CD8-positive, alpha-beta memory T cell (primary cell): Measurements from ENCODE around the gene OR4K5. TPM values are rescaled to one million over a fixed set of nuclear protein-coding genes. Genes with fewer than 3 reads are reported as not detected.
A peak's percentile ranks its signal among the peaks of the same experiment; 100 is the strongest.

ENCODE experiments used
- CTCF ChIA-PET: fragments of 350-600 bp; sonication (Branson Sonifier 250); formaldehyde crosslinking; loops from one replicate; lab custom pipeline; 2021; ENCODE audit warnings: antibody characterized with exemption; lab: Charles Lee
- POLR2A ChIA-PET: fragments of 350-600 bp; sonication (Branson Sonifier 250); formaldehyde crosslinking; loops from one replicate; lab custom pipeline; 2021; ENCODE audit warnings: antibody characterized with exemption; lab: Charles Lee
- DNase-seq, 5 donors: peaks; one replicate each; pipeline versions ENCODE4 v3.0.0 to v3.0.0-alpha.2; 2020 to 2022; ENCODE audit warnings: mixed read lengths in 1 of 5
- H3K27ac ChIP-seq: one replicate; pipeline ENCODE4 v1.7.0; 2013; ENCODE audit warnings: low read depth, mild to moderate bottlenecking, low read length, moderate library complexity
- H3K27me3 ChIP-seq: 2 replicates; pipeline ENCODE4 v1.7.0; 2013; ENCODE audit warnings: low read length, mild to moderate bottlenecking; ENCODE audit not compliant: insufficient read depth, poor library complexity, severe bottlenecking
- H3K36me3 ChIP-seq: 2 replicates; pipeline ENCODE4 v1.7.0; 2013; ENCODE audit warnings: mild to moderate bottlenecking, low read length, moderate library complexity; ENCODE audit not compliant: insufficient read depth
- H3K4me1 ChIP-seq: 2 replicates; pipeline ENCODE4 v1.7.0; 2013; ENCODE audit warnings: mild to moderate bottlenecking, low read length, moderate library complexity; ENCODE audit not compliant: insufficient read depth
- H3K4me3 ChIP-seq: 2 replicates; pipeline ENCODE4 v1.7.0; 2013; ENCODE audit warnings: mild to moderate bottlenecking, low read length
- H3K9me3 ChIP-seq: 2 replicates; pipeline ENCODE4 v1.7.0; 2013; ENCODE audit warnings: mild to moderate bottlenecking, low read length
- H3K27ac Mint-ChIP-seq, 8 donors: one replicate each; pipeline ENCODE4 v1.8.0; 2020 to 2021; ENCODE audit warnings: mixed read lengths in 8 of 8, mild to moderate bottlenecking in 6 of 8, inconsistent platforms in 3 of 8, moderate library complexity in 3 of 8
- H3K27me3 Mint-ChIP-seq, 2 donors: one replicate each; pipeline ENCODE4 v1.8.0; 2020 to 2021; ENCODE audit warnings: mixed read lengths in 2 of 2, mild to moderate bottlenecking in 1 of 2, moderate library complexity in 1 of 2
- H3K36me3 Mint-ChIP-seq, 3 donors: one replicate each; pipeline ENCODE4 v1.8.0; 2020 to 2021; ENCODE audit warnings: mixed read lengths in 3 of 3, inconsistent platforms in 1 of 3, mild to moderate bottlenecking in 1 of 3
- H3K4me1 Mint-ChIP-seq, 3 donors: one replicate each; pipeline ENCODE4 v1.8.0; 2020 to 2021; ENCODE audit warnings: mixed read lengths in 3 of 3, inconsistent platforms in 1 of 3, mild to moderate bottlenecking in 1 of 3
- H3K4me3 Mint-ChIP-seq, 7 donors: one replicate each; pipeline ENCODE4 v1.8.0; 2020 to 2021; ENCODE audit warnings: mixed read lengths in 7 of 7, mild to moderate bottlenecking in 6 of 7, moderate library complexity in 4 of 7, inconsistent platforms in 2 of 7
- H3K9me3 Mint-ChIP-seq, 5 donors: one replicate each; pipeline ENCODE4 v1.8.0; 2020 to 2022; ENCODE audit warnings: mixed read lengths in 5 of 5, mild to moderate bottlenecking in 3 of 5, moderate library complexity in 2 of 5, inconsistent platforms in 1 of 5
- polyA plus RNA-seq: library from polyadenylated mRNA; unstranded; fragments of 300-500 nt; fragmentation: Illumina TruSeq; gene quantifications from one replicate; pipeline ENCODE4 v1.2.3, GENCODE V29; 2021
- total RNA-seq, 2 experiments: library from RNA; stranded (reverse); gene quantifications; one replicate each; pipeline ENCODE4 v1.2.3, GENCODE V29; 2021

The OR4K5 gene, protein sequence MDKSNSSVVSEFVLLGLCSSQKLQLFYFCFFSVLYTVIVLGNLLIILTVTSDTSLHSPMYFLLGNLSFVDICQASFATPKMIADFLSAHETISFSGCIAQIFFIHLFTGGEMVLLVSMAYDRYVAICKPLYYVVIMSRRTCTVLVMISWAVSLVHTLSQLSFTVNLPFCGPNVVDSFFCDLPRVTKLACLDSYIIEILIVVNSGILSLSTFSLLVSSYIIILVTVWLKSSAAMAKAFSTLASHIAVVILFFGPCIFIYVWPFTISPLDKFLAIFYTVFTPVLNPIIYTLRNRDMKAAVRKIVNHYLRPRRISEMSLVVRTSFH
- not detected for total RNA-seq
- polyA plus RNA-seq = not detected

DNA sequence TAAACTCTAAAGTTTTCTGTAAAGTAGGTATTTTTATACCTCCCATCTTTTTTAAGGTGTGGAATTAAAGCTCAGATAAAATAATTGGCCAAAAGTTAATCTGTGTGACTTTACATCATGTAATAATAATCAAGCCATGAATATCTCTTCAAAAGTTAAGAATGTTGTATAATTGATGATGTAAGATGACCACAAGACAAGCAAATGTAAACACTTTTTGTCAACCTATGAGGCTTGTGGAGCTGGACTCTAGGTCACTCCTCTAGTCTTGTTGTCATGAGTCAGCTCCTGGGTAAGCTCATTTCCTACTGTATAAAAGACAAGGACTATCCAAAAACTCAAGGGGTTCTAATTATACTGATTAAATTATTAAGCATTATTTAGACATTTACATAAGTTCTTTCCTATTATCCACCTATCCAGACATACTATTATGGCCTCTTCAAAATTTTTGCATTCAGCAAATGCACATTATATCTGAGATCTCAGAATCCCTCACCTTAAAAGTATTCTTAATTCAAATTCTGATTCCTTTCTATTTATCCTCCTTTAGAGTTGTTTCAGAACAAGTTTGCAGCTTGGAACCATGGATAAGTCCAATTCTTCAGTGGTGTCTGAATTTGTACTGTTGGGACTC, at the start of gene OR4K5:
OR4K5 (plus strand) TSS at position 587 of the 637 bp plus-strand sequence; CDS start at position 587, 0 bp downstream.
- Mint-ChIP-seq H3K9me3 (peaks cover 0 to 3% (median 2%) of the 10 kb centered on the region in 5 donors), H3K4me1 (no peaks in the 10 kb centered on the region), H3K27me3 (no peaks in the 10 kb centered on the region), H3K27ac (no peak within 1 kb of the TSS), H3K4me3 (no peak within 1 kb of the TSS), H3K36me3 (no peaks in the 10 kb centered on the region)
- POLR2A ChIA-PET = no interaction called here
- CTCF ChIA-PET = no interaction called here
- no peak for DNase-seq
- H3K36me3 ChIP-seq = no peaks in the 10 kb centered on the region
- no peaks in the 10 kb centered on the region for H3K9me3 ChIP-seq
- H3K4me1 ChIP-seq = no peaks in the 10 kb centered on the region
- H3K27me3 ChIP-seq = no peaks in the 10 kb centered on the region
- no peak within 1 kb of the TSS for H3K27ac ChIP-seq
- H3K4me3 ChIP-seq = no peak within 1 kb of the TSS

DNA sequence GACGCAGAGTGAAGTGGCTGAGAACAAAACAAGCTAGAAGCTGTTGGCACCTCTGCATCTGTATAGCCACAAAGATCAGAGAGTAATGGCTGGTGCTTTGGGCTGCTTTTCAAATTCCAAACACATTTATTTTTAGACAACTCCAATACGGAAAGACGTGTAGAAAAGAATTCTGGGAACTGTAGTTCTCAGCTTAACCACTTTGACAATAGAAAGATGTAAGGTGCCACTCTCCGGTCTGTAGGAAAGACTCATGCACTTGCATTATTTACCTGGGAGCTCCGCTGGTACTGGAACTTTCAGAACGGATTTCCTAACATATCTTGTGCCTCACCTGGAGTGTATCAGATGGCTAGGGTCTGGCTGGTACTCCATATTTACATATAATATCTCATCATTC, 47.2 kb upstream of the OR4K5 start:
- peaks cover 0 to 5% of the 10 kb centered on the region in 2 donors for H3K27me3 Mint-ChIP-seq

DNA sequence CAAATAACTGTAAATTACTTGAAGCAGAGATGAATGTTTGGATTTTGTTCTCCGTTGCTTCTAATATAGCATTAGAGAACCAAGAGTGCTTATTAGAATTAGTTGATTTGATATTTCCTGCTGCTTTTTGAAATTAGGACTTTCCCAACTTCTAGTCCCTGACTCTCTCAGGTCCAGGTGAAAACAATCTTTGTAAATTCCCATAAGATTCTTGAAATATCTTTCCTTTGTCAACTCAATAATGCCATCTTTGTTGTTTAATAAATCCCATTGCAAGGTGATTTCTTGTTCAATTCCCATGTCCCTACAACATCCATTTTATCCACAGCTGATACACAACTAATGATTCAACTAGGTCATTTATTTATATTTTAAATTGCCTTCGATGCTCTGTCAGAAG, 45.6 kb upstream of the OR4K5 start, which contains the start of gene OR4K2:
OR4K2 (plus strand) TSS at position 301 of the 400 bp plus-strand sequence. CDS start 1,126 bp downstream, outside the sequence.
- no peaks in the 10 kb centered on the region for H3K9me3 ChIP-seq
- DNase-seq = no peak
- H3K27ac ChIP-seq = no peak within 1 kb of the TSS
- H3K27me3 ChIP-seq = no peaks in the 10 kb centered on the region
- ChIA-PET CTCF (no interaction called here), POLR2A (no interaction called here)
- no peaks in the 10 kb centered on the region for H3K4me1 Mint-ChIP-seq
- H3K36me3 ChIP-seq = no peaks in the 10 kb centered on the region
- H3K4me3 Mint-ChIP-seq = no peak within 1 kb of the TSS
- H3K9me3 Mint-ChIP-seq = peaks cover 0 to 2% (median 0%) of the 10 kb centered on the region in 5 donors
- H3K4me1 ChIP-seq = no peaks in the 10 kb centered on the region
- no peak within 1 kb of the TSS for H3K4me3 ChIP-seq
- H3K27ac Mint-ChIP-seq = no peak within 1 kb of the TSS
- no peaks in the 10 kb centered on the region for H3K36me3 Mint-ChIP-seq
- H3K27me3 Mint-ChIP-seq = peaks cover 0 to 5% of the 10 kb centered on the region in 2 donors

More for the DNA sequence above, 47.2 kb upstream of the OR4K5 start:
- Histone ChIP-seq H3K36me3 (no peaks in the 10 kb centered on the region), H3K27ac (no peak overlapping the region), H3K27me3 (no peaks in the 10 kb centered on the region), H3K9me3 (no peaks in the 10 kb centered on the region), H3K4me1 (no peaks in the 10 kb centered on the region), H3K4me3 (no peak overlapping the region)
- ChIA-PET POLR2A (no interaction called here), CTCF (no interaction called here)
- no peaks in the 10 kb centered on the region for H3K36me3 Mint-ChIP-seq
- DNase-seq = no peak
- peak overlapping the region in 1 of 8 donors; percentile 7 for H3K27ac Mint-ChIP-seq
- H3K9me3 Mint-ChIP-seq = no peaks in the 10 kb centered on the region
- no peak overlapping the region for H3K4me3 Mint-ChIP-seq
- H3K4me1 Mint-ChIP-seq = no peaks in the 10 kb centered on the region

DNA sequence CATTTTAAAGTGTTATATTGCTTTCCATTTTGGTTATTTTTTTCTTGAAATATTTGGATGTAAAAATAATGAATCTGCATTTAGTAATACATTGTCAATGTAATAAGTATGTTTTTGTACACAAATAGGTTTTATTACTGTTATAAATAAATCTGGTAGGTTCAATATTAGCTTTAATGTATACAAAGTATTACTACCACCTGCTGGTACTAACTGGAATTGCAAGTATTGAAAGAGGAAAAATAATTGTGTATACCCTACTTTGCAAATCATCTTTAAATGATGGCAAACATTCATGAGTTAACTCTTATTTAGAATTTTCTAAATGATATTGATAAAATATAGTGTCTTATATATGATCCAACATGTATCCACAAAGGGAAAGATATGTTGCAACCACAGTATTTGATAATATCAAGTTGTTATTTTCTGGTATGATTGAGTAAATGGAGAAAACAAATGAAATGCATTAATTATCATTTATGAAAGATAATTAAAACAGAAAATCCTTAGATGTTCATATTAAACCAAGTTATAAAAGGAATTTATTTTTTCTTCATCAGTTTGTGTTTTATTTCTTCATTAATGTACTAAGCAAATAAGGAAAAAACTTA, 42.3 kb upstream of the OR4K5 start:
- Histone ChIP-seq H3K9me3 (no peaks in the 10 kb centered on the region), H3K27me3 (no peaks in the 10 kb centered on the region), H3K27ac (no peak overlapping the region), H3K4me3 (no peak overlapping the region), H3K4me1 (no peaks in the 10 kb centered on the region), H3K36me3 (no peaks in the 10 kb centered on the region)
- Mint-ChIP-seq H3K27ac (no peak overlapping the region), H3K9me3 (peaks cover 0 to 2% (median 0%) of the 10 kb centered on the region in 5 donors), H3K27me3 (no peaks in the 10 kb centered on the region), H3K4me3 (no peak overlapping the region), H3K36me3 (no peaks in the 10 kb centered on the region), H3K4me1 (no peaks in the 10 kb centered on the region)
- DNase-seq = peak in 1 of 5 donors; percentile 4
- ChIA-PET POLR2A (no interaction called here), CTCF (no interaction called here)

DNA sequence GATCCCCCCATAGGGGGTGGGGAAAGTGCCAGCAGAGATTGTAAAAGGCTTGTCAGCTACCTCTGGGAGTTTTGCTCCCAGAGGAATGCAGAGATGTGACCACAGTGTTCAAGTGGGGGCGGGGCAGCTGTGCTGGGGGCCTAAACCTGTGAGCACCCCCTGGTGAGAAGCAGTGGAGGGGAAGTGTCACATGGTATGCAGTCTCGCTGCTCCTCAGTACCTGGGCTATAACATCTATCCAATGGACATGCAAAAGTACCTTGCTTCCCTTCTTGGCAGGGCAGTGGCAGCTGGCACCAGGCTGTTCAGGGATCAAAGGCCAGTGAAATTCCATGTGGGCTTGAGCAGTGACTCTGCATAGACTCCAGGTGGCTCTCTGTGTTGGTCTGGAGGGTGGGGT, 25.1 kb upstream of the OR4K5 start:
- Histone ChIP-seq H3K4me3 (no peak overlapping the region), H3K27ac (no peak overlapping the region), H3K9me3 (peaks cover 18% of the 10 kb centered on the region), H3K36me3 (no peaks in the 10 kb centered on the region), H3K4me1 (no peaks in the 10 kb centered on the region), H3K27me3 (no peaks in the 10 kb centered on the region)
- CTCF ChIA-PET = no interaction called here
- POLR2A ChIA-PET = no interaction called here
- H3K27ac Mint-ChIP-seq = no peak overlapping the region
- no peaks in the 10 kb centered on the region for H3K4me1 Mint-ChIP-seq
- H3K4me3 Mint-ChIP-seq = no peak overlapping the region
- no peaks in the 10 kb centered on the region for H3K36me3 Mint-ChIP-seq
- no peaks in the 10 kb centered on the region for H3K27me3 Mint-ChIP-seq
- no peak for DNase-seq
- H3K9me3 Mint-ChIP-seq = peaks cover 22 to 55% (median 26%) of the 10 kb centered on the region in 5 donors

DNA sequence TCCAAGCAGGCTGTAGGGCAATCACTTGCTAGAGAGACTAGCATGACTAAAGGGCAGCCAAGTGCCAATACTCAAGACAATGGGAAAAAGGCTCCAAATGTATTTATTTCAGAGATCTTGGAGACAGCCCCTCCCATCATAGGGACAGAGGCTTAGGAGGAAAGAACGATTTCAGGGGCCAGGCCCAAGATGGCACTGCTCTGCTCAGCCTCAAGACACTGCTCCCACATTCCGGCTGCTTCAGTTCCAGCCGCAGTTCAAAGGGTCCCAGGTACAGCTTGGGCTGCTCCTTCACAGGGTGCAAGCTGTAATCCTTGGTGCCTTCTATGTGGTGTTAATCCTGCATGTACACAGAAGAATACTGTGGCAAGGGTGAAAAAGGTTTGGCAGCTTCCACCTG, 19.4 kb upstream of the OR4K5 start:
- Mint-ChIP-seq H3K4me3 (no peak overlapping the region), H3K27ac (no peak overlapping the region), H3K4me1 (no peaks in the 10 kb centered on the region), H3K9me3 (peaks cover 14 to 23% (median 21%) of the 10 kb centered on the region in 5 donors), H3K36me3 (no peaks in the 10 kb centered on the region), H3K27me3 (peaks cover 0 to 5% of the 10 kb centered on the region in 2 donors)
- ChIA-PET CTCF (no interaction called here), POLR2A (no interaction called here)
- no peak overlapping the region for H3K27ac ChIP-seq
- H3K9me3 ChIP-seq = peaks cover 7% of the 10 kb centered on the region
- no peak for DNase-seq
- H3K4me1 ChIP-seq = no peaks in the 10 kb centered on the region
- H3K27me3 ChIP-seq = no peaks in the 10 kb centered on the region
- no peaks in the 10 kb centered on the region for H3K36me3 ChIP-seq
- no peak overlapping the region for H3K4me3 ChIP-seq

DNA sequence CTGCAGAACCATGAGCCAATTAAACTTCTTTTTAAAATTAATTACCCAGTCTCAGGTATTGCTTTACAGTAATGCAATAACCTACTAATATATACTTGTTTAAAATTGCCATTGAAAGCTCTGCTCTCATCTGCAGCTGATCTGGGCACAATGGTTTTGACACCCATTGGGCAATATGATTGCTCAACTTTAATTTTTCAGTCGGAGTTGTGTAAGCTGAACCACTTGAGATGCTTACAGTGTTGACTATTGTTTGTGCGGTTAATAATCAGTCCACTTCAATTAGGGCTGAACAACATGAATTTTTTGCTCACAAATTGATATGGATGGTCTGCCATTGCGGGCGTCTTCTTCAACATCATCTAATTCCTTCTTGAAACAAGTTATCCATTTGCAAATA, 18.0 kb upstream of the OR4K5 start:
- Histone ChIP-seq H3K36me3 (no peaks in the 10 kb centered on the region), H3K27ac (no peak overlapping the region), H3K4me3 (no peak overlapping the region), H3K4me1 (no peaks in the 10 kb centered on the region), H3K9me3 (no peaks in the 10 kb centered on the region), H3K27me3 (no peaks in the 10 kb centered on the region)
- Mint-ChIP-seq H3K27ac (no peak overlapping the region), H3K4me1 (no peaks in the 10 kb centered on the region), H3K27me3 (peaks cover 0 to 5% of the 10 kb centered on the region in 2 donors), H3K4me3 (no peak overlapping the region), H3K36me3 (no peaks in the 10 kb centered on the region), H3K9me3 (peaks cover 3 to 12% (median 10%) of the 10 kb centered on the region in 5 donors)
- ChIA-PET POLR2A (no interaction called here), CTCF (no interaction called here)
- DNase-seq = no peak

DNA sequence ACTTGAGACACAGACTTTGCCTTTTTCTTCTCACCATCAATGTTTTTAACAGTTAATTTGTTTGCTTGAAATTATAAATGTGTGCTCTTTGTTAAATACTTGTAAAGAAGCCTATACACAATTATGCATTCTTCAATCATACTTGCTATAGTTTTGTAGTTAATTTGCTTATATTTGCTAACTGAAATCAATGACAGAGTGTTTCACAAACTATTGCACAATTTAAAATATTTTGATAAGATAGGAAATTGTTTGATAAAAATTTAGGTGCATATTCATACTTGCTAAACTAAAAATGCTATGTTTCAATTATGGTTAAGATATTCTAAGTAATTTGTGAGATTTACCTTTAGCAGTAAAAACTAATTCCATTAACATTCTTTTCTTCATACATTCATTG, 13.7 kb upstream of the OR4K5 start:
- no peaks in the 10 kb centered on the region for H3K36me3 ChIP-seq
- POLR2A ChIA-PET = no interaction called here
- no peaks in the 10 kb centered on the region for H3K36me3 Mint-ChIP-seq

More for the DNA sequence above, 13.7 kb upstream of the OR4K5 start:
- Mint-ChIP-seq H3K9me3 (peaks cover 0 to 7% (median 2%) of the 10 kb centered on the region in 5 donors), H3K4me3 (no peak overlapping the region), H3K27me3 (peaks cover 0 to 11% of the 10 kb centered on the region in 2 donors), H3K27ac (no peak overlapping the region), H3K4me1 (no peaks in the 10 kb centered on the region)
- DNase-seq = no peak
- no peaks in the 10 kb centered on the region for H3K27me3 ChIP-seq
- H3K4me3 ChIP-seq = no peak overlapping the region
- H3K9me3 ChIP-seq = no peaks in the 10 kb centered on the region
- H3K4me1 ChIP-seq = no peaks in the 10 kb centered on the region
- H3K27ac ChIP-seq = no peak overlapping the region
- CTCF ChIA-PET = no interaction called here
